Pancreas (tissue), 10 donors: ENCODE measurements around the gene IFIT2. TPM values are rescaled to one million over a fixed set of nuclear protein-coding genes. Genes with fewer than 3 reads are reported as not detected.

ENCODE experiments used
- ATAC-seq, 4 donors: fragments of 200-7000 bp; cut with Tn5 transposase; one replicate each; pipeline versions ENCODE4 v1.8.0 to v1.9.1; 2020; ENCODE audit warnings: mild to moderate bottlenecking in 4 of 4, moderate library complexity in 4 of 4
- DNase-seq, 6 donors: peaks; one replicate each; pipeline ENCODE4 v3.0.0-alpha.2; 2020
- FAIRE-seq: peaks from 2 replicates; lab custom pipeline; 2012; peaks lifted over from hg19 to GRCh38; lab: Jason Lieb, UNC
- H3K27ac ChIP-seq, 4 donors: fragments of 200-600 bp; sonication (generic); 1 replicate in 3 of 4; 2 replicates in 1 of 4; pipeline versions ENCODE4 v1.5.0 to v1.8.0; 2020
- H3K27me3 ChIP-seq, 4 donors: fragments of 200-600 bp; one replicate each; pipeline ENCODE4 v1.8.0; 2021
- H3K36me3 ChIP-seq, 3 donors: fragments of 200-600 bp; sonication (generic) in 1 of 3; one replicate each; pipeline versions ENCODE4 v1.5.0 to v1.8.0; 2020 to 2021
- H3K4me1 ChIP-seq, 3 donors: fragments of 200-600 bp; one replicate each; pipeline ENCODE4 v1.8.0; 2021
- H3K4me3 ChIP-seq, 4 donors: fragments of 200-600 bp; sonication (generic) in 2 of 4; one replicate each; pipeline versions ENCODE4 v1.5.0 to v1.8.0; 2020 to 2021
- H3K9me3 ChIP-seq, 4 donors: fragments of 200-600 bp; one replicate each; pipeline ENCODE4 v1.8.0; 2021
- CTCF ChIP-seq, 4 donors: fragments of 200-600 bp; sonication (generic) in 3 of 4; IDR thresholded peaks; one replicate each; pipeline versions ENCODE4 v1.5.0 to v1.8.0; 2021; ENCODE audit warnings: antibody characterized with exemption in 4 of 4
- WGBS, 2 donors: extraction: QIAGEN DNeasy Blood & Tissue Kit; methylation state at CpG; one replicate each; pipeline ENCODE4 v1.1.7; 2013; 5-methylcytosine and 5-hydroxymethylcytosine counted together
- intact Hi-C, 3 donors: fragments of 100-400 bp; cut with DNase I; formaldehyde crosslinking; loops; one replicate each; pipeline versions ENCODE4 v1.11.1 to v1.14.2; 2022
- polyA plus RNA-seq, 2 donors: library from polyadenylated mRNA; stranded (reverse); fragments of 200-250 nt; gene quantifications; one replicate each; pipeline ENCODE4 v1.2.3, GENCODE V29; 2013
- total RNA-seq, 6 donors: library from RNA; stranded (reverse); fragmentation: NEBNext Ultra II Directional in 4 of 6; extraction: Animal tissue kit (Norgen Biotek cat#: 25700) in 4 of 6; gene quantifications; one replicate each; pipeline versions ENCODE4 v1.2.1 to v1.2.4, GENCODE V29; 2021 to 2023
- donor health status: healthy with polysubstance abuse.
- donor health status: DM: no; HTN: no; CAD: no; lungs with moderate emphysema.
- donor health status: DM: no; HTN: no; CAD: no.
- donor health status: control.
- donor health status: control.
- donor health status: Bipolar disorder and iron deficiency.
- donor health status: DM: yes; HTN: yes; CAD: no.
- donor health status: DM: no; HTN: no; CAD: no.
- donor health status: DM: no; HTN: no; CAD: no.
- donor health status: DM: yes; HTN: yes; CAD: no.

IFIT2 gene
- total and polyA plus RNA-seq, 8 donors, result 1.3 to 7.5 (median 1.6) TPM

GRCh38 chr10:89304446-89304845 lies 2.6 kb downstream of the IFIT2 start:
- 86 to 92% methylated on average over 2 of the region's 2 CpGs for WGBS, 2 donors
- H3K4me3 ChIP-seq, result no peak overlapping the region
- TF ChIP-seq CTCF (IDR thresholded peaks at IDR 0.05), result no peak
- H3K27ac ChIP-seq, result no peak overlapping the region
- H3K9me3 ChIP-seq, result no peaks in the 10 kb centered on the region
- no peaks in the 10 kb centered on the region for H3K27me3 ChIP-seq
- no peak for DNase-seq
- intact Hi-C loops, result no loop called here
- peaks cover 0 to 15% (median 7%) of the 10 kb centered on the region in 3 donors for H3K4me1 ChIP-seq
- ATAC-seq, result no peak
- FAIRE-seq, result no peak
- no peaks in the 10 kb centered on the region for H3K36me3 ChIP-seq

GRCh38 chr10:89304925-89305324 lies 3.1 kb downstream of the IFIT2 start:
- no peak overlapping the region for H3K27ac ChIP-seq
- intact Hi-C loops, result no loop called here
- ATAC-seq, result no peak

GRCh38 chr10:89305766-89306433 lies 4.1 kb downstream of the IFIT2 start:
- ATAC-seq (no peak), FAIRE-seq (no peak), DNase-seq (no peak)
- Histone ChIP-seq H3K4me1 (peaks cover 0 to 15% (median 6%) of the 10 kb centered on the region in 3 donors), H3K4me3 (no peak overlapping the region), H3K27me3 (no peaks in the 10 kb centered on the region), H3K27ac (no peak overlapping the region), H3K36me3 (no peaks in the 10 kb centered on the region), H3K9me3 (no peaks in the 10 kb centered on the region)
- no peak for TF ChIP-seq CTCF (IDR thresholded peaks at IDR 0.05)
- intact Hi-C loops, result no loop called here
- 90% methylated on average over 9 of the region's 9 CpGs for WGBS, 2 donors

More at GRCh38 chr10:89304925-89305324, 3.1 kb downstream of the IFIT2 start:
- TF ChIP-seq CTCF (IDR thresholded peaks at IDR 0.05), result no peak
- Histone ChIP-seq H3K27me3 (no peaks in the 10 kb centered on the region), H3K4me3 (no peak overlapping the region), H3K36me3 (no peaks in the 10 kb centered on the region), H3K9me3 (no peaks in the 10 kb centered on the region), H3K4me1 (peaks cover 0 to 15% (median 7%) of the 10 kb centered on the region in 3 donors)
- DNase-seq (no peak), FAIRE-seq (peak; percentile 41)

- no peaks in the 10 kb centered on the region for H3K27me3 ChIP-seq
- no peak for ATAC-seq
- H3K9me3 ChIP-seq, result no peaks in the 10 kb centered on the region
- intact Hi-C loops, result no loop called here
- peaks cover 0 to 9% (median 0%) of the 10 kb centered on the region in 3 donors for H3K4me1 ChIP-seq
- TF ChIP-seq CTCF (IDR thresholded peaks at IDR 0.05), result no peak
- DNase-seq, result no peak
- no peak for FAIRE-seq
- H3K27ac ChIP-seq, result no peak overlapping the region
- no peaks in the 10 kb centered on the region for H3K36me3 ChIP-seq
- 93 to 94% methylated on average over 13 of the region's 13 CpGs for WGBS, 2 donors
- no peak overlapping the region for H3K4me3 ChIP-seq
Measured at GRCh38 chr10:89306434-89307268, 4.8 kb downstream of the IFIT2 start.

- no peak for ATAC-seq
- H3K27ac ChIP-seq, result no peak overlapping the region
- no peaks in the 10 kb centered on the region for H3K27me3 ChIP-seq
- DNase-seq, result no peak
- no peaks in the 10 kb centered on the region for H3K36me3 ChIP-seq
- peaks cover 0 to 9% (median 0%) of the 10 kb centered on the region in 3 donors for H3K4me1 ChIP-seq
- TF ChIP-seq CTCF (IDR thresholded peaks at IDR 0.05), result no peak
- intact Hi-C loops, result no loop called here
- H3K9me3 ChIP-seq, result no peaks in the 10 kb centered on the region
- no peak for FAIRE-seq
- no peak overlapping the region for H3K4me3 ChIP-seq
Measured at GRCh38 chr10:89307269-89307577, 5.4 kb downstream of the IFIT2 start.
